HCT116 (cell line): ENCODE results near the gene BSPRY. TPM values are rescaled to one million over a fixed set of nuclear protein-coding genes. Genes with fewer than 3 reads are reported as not detected.
"Not testable (repeated sequence)": the region's sequence is repeated elsewhere in the genome, so short reads cannot be mapped to it uniquely, and the experiment has no call there.

Source experiments
- ATAC-seq: fragments of 200-7000 bp; cut with Tn5 transposase; 2 replicates; pipeline ENCODE4 v1.9.1; 2020; ENCODE audit warnings: mild to moderate bottlenecking, moderate library complexity
- BruUV-seq: library from RNA; stranded (reverse); fragments of 400-500 nt; replicated peaks from 2 replicates; lab custom pipeline; 2021; lab: Mats Ljungman, UMichigan
- CTCF ChIA-PET: fragments of 300-600 bp; sonication (Branson Sonifier 250); formaldehyde crosslinking; loops from one replicate; lab custom pipeline; 2021; ENCODE audit warnings: antibody characterized with exemption; lab: Charles Lee
- POLR2A ChIA-PET: fragments of 300-600, 350-600 bp; sonication (Branson Sonifier 250); formaldehyde crosslinking; loops from one replicate; lab custom pipeline; 2021; ENCODE audit warnings: antibody characterized with exemption; lab: Charles Lee
- RAD21 ChIA-PET, 2 experiments: fragments of 300-600 bp; sonication (Branson Sonifier 250); formaldehyde crosslinking; loops; one replicate each; lab custom pipeline; 2023; ENCODE audit warnings: low total read pairs in 2 of 2; ENCODE audit not compliant: uncharacterized antibody in 2 of 2, unreplicated experiment in 2 of 2, low non-redundant PET in 1 of 2; lab: Charles Lee
- DNase-seq: peaks from one replicate; pipeline ENCODE4 v3.0.0-alpha.2; 2010; ENCODE audit warnings: low read depth, low spot score
- H2AFZ ChIP-seq: fragments of 200-600 bp; shearing (Covaris generic), sonication (generic); 2 replicates; pipeline ENCODE4 v1.6.1; 2017; ENCODE audit warnings: low read depth, mixed run types, mixed read lengths, antibody characterized with exemption, low read length; ENCODE audit not compliant: poor library complexity, severe bottlenecking
- H3K27ac ChIP-seq: 2 replicates; pipeline ENCODE4 v1.5.1; 2012; ENCODE audit warnings: low read depth, low read length
- H3K27me3 ChIP-seq: fragments of 200-600 bp; sonication (generic); 2 replicates; pipeline ENCODE4 v1.6.1; 2016; ENCODE audit warnings: mixed run types, low read length, mixed read lengths; ENCODE audit not compliant: insufficient read depth
- H3K36me3 ChIP-seq, 2 experiments: fragments of 200-500 bp in 1 of 2; fragments of 200-600 bp in 1 of 2; sonication (Bioruptor generic) in 1 of 2; sonication (generic) in 1 of 2; 2 replicates each; pipeline versions ENCODE4 v1.5.1 to v1.6.1; 2014 to 2016; ENCODE audit warnings: low read length in 2 of 2, inconsistent platforms in 1 of 2, mixed read lengths in 1 of 2, mixed run types in 1 of 2; ENCODE audit not compliant: insufficient read depth in 2 of 2, control insufficient read depth in 1 of 2
- H3K4me1 ChIP-seq, 2 experiments: fragments of 200-600 bp in 1 of 2; sonication (generic) in 1 of 2; 2 replicates each; pipeline versions ENCODE4 v1.5.1 to v1.6.1; 2012 to 2017; ENCODE audit warnings: low read length in 2 of 2, inconsistent platforms in 1 of 2, mild to moderate bottlenecking in 1 of 2, mixed read lengths in 1 of 2, mixed run types in 1 of 2, moderate library complexity in 1 of 2; ENCODE audit not compliant: insufficient read depth in 2 of 2, control insufficient read depth in 1 of 2
- H3K4me2 ChIP-seq: fragments of 200-600 bp; sonication (generic); 2 replicates; pipeline ENCODE4 v1.6.1; 2017; ENCODE audit warnings: mixed run types, low read length, mixed read lengths
- H3K4me3 ChIP-seq, 2 experiments: fragments of 200-600 bp in 1 of 2; sonication (generic) in 1 of 2; replicated peaks in 1 of 2; 2 replicates each; pipeline ENCODE4 v1.5.1; 2011 to 2016; ENCODE audit warnings: low read length in 2 of 2, control low read depth in 1 of 2, low read depth in 1 of 2, mild to moderate bottlenecking in 1 of 2, mixed read lengths in 1 of 2, mixed run types in 1 of 2
- H3K79me2 ChIP-seq: fragments of 200-600 bp; sonication (generic); 2 replicates; pipeline ENCODE4 v1.6.1; 2017; ENCODE audit warnings: mild to moderate bottlenecking, mixed run types, low read length, moderate library complexity, mixed read lengths; ENCODE audit not compliant: insufficient read depth
- H3K9ac ChIP-seq: fragments of 200-600 bp; sonication (generic); 2 replicates; pipeline ENCODE4 v1.6.1; 2016; ENCODE audit warnings: low read length, mixed read lengths
- H3K9me2 ChIP-seq: fragments of 200-600 bp; sonication (generic), shearing (Covaris generic); 2 replicates; pipeline ENCODE4 v1.6.1; 2017; ENCODE audit warnings: mixed run types, mild to moderate bottlenecking, moderate library complexity; ENCODE audit not compliant: insufficient read depth
- H3K9me3 ChIP-seq, 2 experiments: fragments of 200-500 bp in 1 of 2; fragments of 200-600 bp in 1 of 2; sonication (Bioruptor generic) in 1 of 2; sonication (generic) in 1 of 2; 2 replicates each; pipeline ENCODE4 v1.6.1; 2014 to 2017; ENCODE audit warnings: low read length in 2 of 2, mixed read lengths in 2 of 2, inconsistent platforms in 1 of 2, low read depth in 1 of 2, mild to moderate bottlenecking in 1 of 2, mixed run types in 1 of 2, moderate library complexity in 1 of 2; ENCODE audit not compliant: control insufficient read depth in 1 of 2, insufficient read depth in 1 of 2
- H4K20me1 ChIP-seq: fragments of 200-600 bp; sonication (generic), shearing (Covaris generic); 2 replicates; pipeline ENCODE4 v1.6.1; 2017; ENCODE audit warnings: mixed run types, mild to moderate bottlenecking, moderate library complexity; ENCODE audit not compliant: insufficient read depth
- CBX3 ChIP-seq: IDR thresholded peaks from 2 replicates; pipeline ENCODE4 v1.6.1; 2012; ENCODE audit warnings: low read depth
- CEBPB ChIP-seq: IDR thresholded peaks from 2 replicates; pipeline ENCODE4 v1.6.1; 2012; ENCODE audit warnings: low read depth
- EGR1 ChIP-seq: IDR thresholded peaks from 2 replicates; pipeline ENCODE4 v1.6.1; 2012; ENCODE audit warnings: low read depth
- ELF1 ChIP-seq: IDR thresholded peaks from 2 replicates; pipeline ENCODE4 v1.6.1; 2012; ENCODE audit warnings: low read depth, borderline replicate concordance
- EZH2 ChIP-seq: fragments of 200-600 bp; sonication (generic); IDR thresholded peaks from 2 replicates; pipeline ENCODE4 v1.6.1; 2017; ENCODE audit warnings: antibody characterized with exemption, mixed run types
- FOSL1 ChIP-seq: IDR thresholded peaks from 2 replicates; pipeline ENCODE4 v1.6.1; 2012; ENCODE audit warnings: low read depth
- POLR2A ChIP-seq: IDR thresholded peaks from 2 replicates; pipeline ENCODE4 v1.7.0; 2011; ENCODE audit warnings: borderline replicate concordance; ENCODE audit not compliant: insufficient read depth, insufficient read length; ENCODE audit errors: extremely low read depth
- RAD21 ChIP-seq: IDR thresholded peaks from 2 replicates; pipeline ENCODE4 v1.6.1; 2012; ENCODE audit warnings: low read depth, mild to moderate bottlenecking
- SRF ChIP-seq: IDR thresholded peaks from 2 replicates; pipeline ENCODE4 v1.6.1; 2012; ENCODE audit warnings: low read depth
- TCF7L2 ChIP-seq: IDR thresholded peaks from 2 replicates; pipeline ENCODE4 v1.7.0; 2011; ENCODE audit warnings: borderline replicate concordance, inconsistent platforms; ENCODE audit not compliant: insufficient read depth, insufficient read length; ENCODE audit errors: extremely low read depth
- YY1 ChIP-seq: IDR thresholded peaks from 2 replicates; pipeline ENCODE4 v1.6.1; 2011; ENCODE audit warnings: low read length, low read depth, moderate library complexity, mild to moderate bottlenecking; ENCODE audit not compliant: insufficient replicate concordance; ENCODE audit errors: extremely low read depth
- ZNF274 ChIP-seq: fragments of 200-500 bp; sonication (Bioruptor generic); IDR thresholded peaks from 2 replicates; pipeline ENCODE4 v1.6.1; 2014; ENCODE audit warnings: mild to moderate bottlenecking, low read depth, low read length, inconsistent platforms
- intact Hi-C: fragments of 100-400 bp; cut with micrococcal nuclease; formaldehyde crosslinking; loops from 2 replicates; pipeline ENCODE4 v1.10.0; 2022
- total RNA-seq: library from RNA; stranded (reverse); gene quantifications from one replicate; pipeline ENCODE4 v1.2.1, GENCODE V29; 2021; ENCODE audit not compliant: unreplicated experiment

The BSPRY gene
- total RNA-seq, 1 experiment from 2014 or later = 22.7 TPM

- H4K20me1 ChIP-seq, BruUV-seq, intact Hi-C loops, RAD21 ChIA-PET, H3K4me3 ChIP-seq, H2AFZ ChIP-seq, H3K79me2 ChIP-seq, POLR2A ChIA-PET, CTCF ChIA-PET, H3K9me3 ChIP-seq, H3K36me3 ChIP-seq, ATAC-seq, H3K9ac ChIP-seq, DNase-seq, H3K9me2 ChIP-seq, H3K27me3 ChIP-seq, H3K4me2 ChIP-seq, H3K27ac ChIP-seq: not testable (repeated sequence)
- H3K4me1 ChIP-seq = peaks cover 11 to 14% of the 10 kb centered on the region in 2 experiments
These were observed 16.3 kb downstream of the BSPRY start for GRCh38 chr9:113365652-113366051.

DNA sequence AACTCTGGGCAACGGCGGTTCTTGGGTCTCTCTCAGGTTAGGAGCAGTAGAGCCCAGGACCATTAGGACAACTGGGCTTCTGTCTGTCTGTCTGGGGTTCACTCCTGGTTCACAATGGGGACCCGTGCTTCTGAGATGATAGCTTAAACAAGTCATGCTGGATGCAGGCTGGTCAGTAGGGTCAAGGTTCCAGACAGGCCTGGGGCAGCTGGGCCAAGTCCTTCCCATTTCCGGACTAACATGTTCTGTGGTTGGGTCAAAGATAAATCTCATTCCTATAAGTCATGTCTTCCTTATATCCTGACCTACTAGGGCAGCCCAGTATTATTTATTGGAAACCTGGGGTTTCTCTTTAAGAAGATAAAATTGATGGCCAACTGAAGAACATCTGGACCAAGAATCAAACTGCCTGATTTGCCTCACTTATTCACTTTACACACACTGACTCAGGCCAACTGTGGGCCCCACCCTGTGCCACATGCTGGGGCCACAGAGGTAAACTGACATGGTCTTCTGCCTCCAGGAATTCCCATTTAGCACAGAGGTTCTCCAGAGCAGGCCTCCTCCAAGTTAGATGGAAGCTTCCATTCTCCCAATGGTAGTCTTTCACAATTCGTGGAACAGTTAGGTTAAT, 19.1 kb downstream of the BSPRY start:
- Histone ChIP-seq H4K20me1 (no peaks in the 10 kb centered on the region), H2AFZ (no peak overlapping the region), H3K36me3 (peaks cover 0 to 3% of the 10 kb centered on the region in 2 experiments; a peak in 1 of 4 replicates), H3K9ac (no peak overlapping the region), H3K27ac (no peak overlapping the region), H3K9me3 (no peaks in the 10 kb centered on the region), H3K4me2 (no peak overlapping the region), H3K4me3 (no peak overlapping the region)
- ATAC-seq (no peak), DNase-seq (no peak)
- BruUV-seq = no TSS peak
- POLR2A ChIA-PET = no interaction called here
- intact Hi-C loops = no loop called here
- TF ChIP-seq EGR1 = no peak
- no peak for TF ChIP-seq YY1
- TF ChIP-seq EZH2 = no peak
- no peak for TF ChIP-seq POLR2A
- no peak for TF ChIP-seq RAD21
- TF ChIP-seq ELF1 = no peak
- no peak for TF ChIP-seq CEBPB
- TF ChIP-seq ZNF274 = no peak
- TF ChIP-seq CBX3 = no peak
- TF ChIP-seq FOSL1 = no peak
- TF ChIP-seq TCF7L2 = no peak
- no peak for TF ChIP-seq SRF
- TF ChIP-seq, all 23 proteins: peak for 0
- CTCF ChIA-PET = no interaction called here
- Histone ChIP-seq H3K27me3 (no peaks in the 10 kb centered on the region), H3K9me2 (no peaks in the 10 kb centered on the region), H3K79me2 (no peaks in the 10 kb centered on the region), H3K4me1 (peaks cover 6 to 9% of the 10 kb centered on the region in 2 experiments)
- RAD21 ChIA-PET = no interaction called here
